OCI-LY3 (cell line): Measurements from ENCODE around the gene GRID1.

ENCODE experiments used
- CTCF ChIP-seq: fragments of 200-600, 300-600 bp; sonication (generic); IDR thresholded peaks from 2 replicates; pipeline ENCODE4 v1.5.1; 2014; ENCODE audit warnings: antibody characterized with exemption, low read length, low read depth
- EZH2phosphoT487 ChIP-seq: fragments of 200-600 bp; shearing (Covaris generic); IDR thresholded peaks from 2 replicates; pipeline ENCODE4 v1.6.1; 2018; ENCODE audit warnings: antibody characterized with exemption, mixed run types, low read depth

GRCh38 chr10:86285136-86285790 is 81.3 kb downstream of the GRID1 start:
- no peak for TF ChIP-seq EZH2phosphoT487
- no peak for TF ChIP-seq CTCF
